ENCODE data around the gene RBM7.

The RBM7 gene

GRCh38 chr11:114375052-114375451 lies 25.4 kb upstream of the RBM7 start:
- H4K5ac ChIP-seq (ENCODE audit: low read length): no peak overlapping the region
- WGBS (ENCODE audit: extremely low coverage, insufficient coverage, low lambda C conversion rate): no CpG with 5 or more reads among the region's 3 CpGs
- no peak overlapping the region for H2BK15ac ChIP-seq (replicated peaks; ENCODE audit: low read depth)
- no peak overlapping the region for H3K4me2 ChIP-seq (ENCODE audit: low read length)
- H3K27me3 ChIP-seq (ENCODE audit: insufficient read depth, low read length, poor library complexity): no peaks in the 10 kb centered on the region
- H3K27ac ChIP-seq (ENCODE audit: low read depth, low read length): no peak overlapping the region
- no peaks in the 10 kb centered on the region for H3K36me3 ChIP-seq (ENCODE audit: control insufficient read depth, insufficient read depth, low read length)
- no peak overlapping the region for H3K9ac ChIP-seq (ENCODE audit: low read length)
- no peak overlapping the region for H3K23ac ChIP-seq (ENCODE audit: low read length)
- H2BK120ac ChIP-seq (ENCODE audit: low read depth, low read length): no peak overlapping the region
- H3K79me2 ChIP-seq (ENCODE audit: control insufficient read depth, insufficient read depth, low read length): no peaks in the 10 kb centered on the region
- no peak overlapping the region for H3K56ac ChIP-seq (ENCODE audit: low read length)
- H4K8ac ChIP-seq (ENCODE audit: low read depth, low read length): no peak overlapping the region
- no peak overlapping the region for H3K18ac ChIP-seq (ENCODE audit: low read length)
- DNase-seq: no peak
- no peak overlapping the region for H3K4ac ChIP-seq (ENCODE audit: low read depth, low read length)
- no peak overlapping the region for H2AK5ac ChIP-seq (ENCODE audit: low read length)
- H2BK5ac ChIP-seq (ENCODE audit: low read length): no peak overlapping the region
- peaks cover 1% of the 10 kb centered on the region for H3K4me1 ChIP-seq (ENCODE audit: control insufficient read depth, low read depth, low read length)
- H3K79me1 ChIP-seq (ENCODE audit: low read length): no peaks in the 10 kb centered on the region
- no peak overlapping the region for H3K4me3 ChIP-seq (ENCODE audit: low read length)

GRCh38 chr11:114377612-114378267 lies 22.7 kb upstream of the RBM7 start:
- Histone ChIP-seq H3K79me1 (ENCODE audit: low read length) (no peaks in the 10 kb centered on the region), H3K9ac (ENCODE audit: low read length) (no peak overlapping the region), H2BK5ac (ENCODE audit: low read length) (no peak overlapping the region), H3K18ac (ENCODE audit: low read length) (no peak overlapping the region), H3K4me1 (ENCODE audit: control insufficient read depth, low read depth, low read length) (peaks cover 1% of the 10 kb centered on the region), H2BK120ac (ENCODE audit: low read depth, low read length) (no peak overlapping the region), H3K27me3 (ENCODE audit: insufficient read depth, low read length, poor library complexity) (no peaks in the 10 kb centered on the region), H3K23ac (ENCODE audit: low read length) (no peak overlapping the region), H3K27ac (ENCODE audit: low read depth, low read length) (no peak overlapping the region), H2BK15ac (replicated peaks; ENCODE audit: low read depth) (no peak overlapping the region), H2AK5ac (ENCODE audit: low read length) (no peak overlapping the region), H4K8ac (ENCODE audit: low read depth, low read length) (no peak overlapping the region), H3K4ac (ENCODE audit: low read depth, low read length) (no peak overlapping the region), H3K56ac (ENCODE audit: low read length) (no peak overlapping the region), H3K79me2 (ENCODE audit: control insufficient read depth, insufficient read depth, low read length) (no peaks in the 10 kb centered on the region), H3K4me2 (ENCODE audit: low read length) (no peak overlapping the region), H4K5ac (ENCODE audit: low read length) (no peak overlapping the region), H3K4me3 (ENCODE audit: low read length) (no peak overlapping the region), H3K36me3 (ENCODE audit: control insufficient read depth, insufficient read depth, low read length) (no peaks in the 10 kb centered on the region)
- no CpG with 5 or more reads among the region's 7 CpGs for WGBS (ENCODE audit: extremely low coverage, insufficient coverage, low lambda C conversion rate)
- DNase-seq: peak; percentile 61

- H3K4me2 ChIP-seq (ENCODE audit: low read length): no peak overlapping the region
- no peak for DNase-seq
- H4K5ac ChIP-seq (ENCODE audit: low read length): no peak overlapping the region
- no CpG with 5 or more reads among the region's 5 CpGs for WGBS (ENCODE audit: extremely low coverage, insufficient coverage, low lambda C conversion rate)
- no peak overlapping the region for H2BK5ac ChIP-seq (ENCODE audit: low read length)
- H3K4me3 ChIP-seq (ENCODE audit: low read length): no peak overlapping the region
- H3K27me3 ChIP-seq (ENCODE audit: insufficient read depth, low read length, poor library complexity): no peaks in the 10 kb centered on the region
- no peak overlapping the region for H3K23ac ChIP-seq (ENCODE audit: low read length)
- H3K4me1 ChIP-seq (ENCODE audit: control insufficient read depth, low read depth, low read length): peaks cover 1% of the 10 kb centered on the region
- H3K56ac ChIP-seq (ENCODE audit: low read length): no peak overlapping the region
- no peak overlapping the region for H2BK15ac ChIP-seq (replicated peaks; ENCODE audit: low read depth)
- H3K36me3 ChIP-seq (ENCODE audit: control insufficient read depth, insufficient read depth, low read length): no peaks in the 10 kb centered on the region
- H4K8ac ChIP-seq (ENCODE audit: low read depth, low read length): no peak overlapping the region
- no peaks in the 10 kb centered on the region for H3K79me1 ChIP-seq (ENCODE audit: low read length)
- no peak overlapping the region for H3K27ac ChIP-seq (ENCODE audit: low read depth, low read length)
- H3K9ac ChIP-seq (ENCODE audit: low read length): no peak overlapping the region
- H2AK5ac ChIP-seq (ENCODE audit: low read length): no peak overlapping the region
- no peak overlapping the region for H3K18ac ChIP-seq (ENCODE audit: low read length)
- H2BK120ac ChIP-seq (ENCODE audit: low read depth, low read length): no peak overlapping the region
- H3K4ac ChIP-seq (ENCODE audit: low read depth, low read length): no peak overlapping the region
- no peaks in the 10 kb centered on the region for H3K79me2 ChIP-seq (ENCODE audit: control insufficient read depth, insufficient read depth, low read length)
These were observed 20.9 kb upstream of the RBM7 start for GRCh38 chr11:114379394-114380069.

- Histone ChIP-seq H3K18ac (ENCODE audit: low read length) (no peak overlapping the region), H2AK5ac (ENCODE audit: low read length) (no peak overlapping the region), H3K27ac (ENCODE audit: low read depth, low read length) (no peak overlapping the region), H4K5ac (ENCODE audit: low read length) (no peak overlapping the region), H3K79me1 (ENCODE audit: low read length) (no peaks in the 10 kb centered on the region), H2BK15ac (replicated peaks; ENCODE audit: low read depth) (no peak overlapping the region), H3K4ac (ENCODE audit: low read depth, low read length) (no peak overlapping the region), H3K79me2 (ENCODE audit: control insufficient read depth, insufficient read depth, low read length) (no peaks in the 10 kb centered on the region), H3K56ac (ENCODE audit: low read length) (no peak overlapping the region), H3K36me3 (ENCODE audit: control insufficient read depth, insufficient read depth, low read length) (no peaks in the 10 kb centered on the region), H3K4me2 (ENCODE audit: low read length) (no peak overlapping the region), H3K4me1 (ENCODE audit: control insufficient read depth, low read depth, low read length) (peaks cover 1% of the 10 kb centered on the region), H2BK120ac (ENCODE audit: low read depth, low read length) (no peak overlapping the region), H3K4me3 (ENCODE audit: low read length) (no peak overlapping the region), H3K9ac (ENCODE audit: low read length) (no peak overlapping the region), H3K23ac (ENCODE audit: low read length) (no peak overlapping the region), H4K8ac (ENCODE audit: low read depth, low read length) (no peak overlapping the region), H3K27me3 (ENCODE audit: insufficient read depth, low read length, poor library complexity) (no peaks in the 10 kb centered on the region), H2BK5ac (ENCODE audit: low read length) (no peak overlapping the region)
- WGBS (ENCODE audit: extremely low coverage, insufficient coverage, low lambda C conversion rate): no CpG with 5 or more reads among the region's 3 CpGs
- DNase-seq: no peak
These were observed 18.0 kb upstream of the RBM7 start for GRCh38 chr11:114382509-114382908.

- no CpG with 5 or more reads among the region's 1 CpG for WGBS (ENCODE audit: extremely low coverage, insufficient coverage, low lambda C conversion rate)
- H4K5ac ChIP-seq (ENCODE audit: low read length): no peak overlapping the region
- H3K18ac ChIP-seq (ENCODE audit: low read length): no peak overlapping the region
- H3K9ac ChIP-seq (ENCODE audit: low read length): no peak overlapping the region
- H3K79me1 ChIP-seq (ENCODE audit: low read length): no peaks in the 10 kb centered on the region
- no peaks in the 10 kb centered on the region for H3K4me1 ChIP-seq (ENCODE audit: control insufficient read depth, low read depth, low read length)
- H2BK5ac ChIP-seq (ENCODE audit: low read length): no peak overlapping the region
- no peak overlapping the region for H3K27ac ChIP-seq (ENCODE audit: low read depth, low read length)
- no peak overlapping the region for H3K4me2 ChIP-seq (ENCODE audit: low read length)
- H2BK15ac ChIP-seq (replicated peaks; ENCODE audit: low read depth): no peak overlapping the region
- H4K8ac ChIP-seq (ENCODE audit: low read depth, low read length): no peak overlapping the region
- H3K27me3 ChIP-seq (ENCODE audit: insufficient read depth, low read length, poor library complexity): no peaks in the 10 kb centered on the region
- no peaks in the 10 kb centered on the region for H3K36me3 ChIP-seq (ENCODE audit: control insufficient read depth, insufficient read depth, low read length)
- no peak overlapping the region for H3K4ac ChIP-seq (ENCODE audit: low read depth, low read length)
- no peak overlapping the region for H2AK5ac ChIP-seq (ENCODE audit: low read length)
- DNase-seq: no peak
- H3K4me3 ChIP-seq (ENCODE audit: low read length): no peak overlapping the region
- no peak overlapping the region for H3K56ac ChIP-seq (ENCODE audit: low read length)
- no peak overlapping the region for H3K23ac ChIP-seq (ENCODE audit: low read length)
- no peak overlapping the region for H2BK120ac ChIP-seq (ENCODE audit: low read depth, low read length)
- H3K79me2 ChIP-seq (ENCODE audit: control insufficient read depth, insufficient read depth, low read length): no peaks in the 10 kb centered on the region
These were observed 16.0 kb upstream of the RBM7 start for GRCh38 chr11:114384487-114384886.

- no CpG with 5 or more reads among the region's 2 CpGs for WGBS (ENCODE audit: extremely low coverage, insufficient coverage, low lambda C conversion rate)
These were observed 14.3 kb upstream of the RBM7 start for GRCh38 chr11:114386131-114386530.

More at GRCh38 chr11:114386131-114386530, 14.3 kb upstream of the RBM7 start:
- Histone ChIP-seq H3K4me2 (ENCODE audit: low read length) (no peak overlapping the region), H4K8ac (ENCODE audit: low read depth, low read length) (no peak overlapping the region), H3K79me2 (ENCODE audit: control insufficient read depth, insufficient read depth, low read length) (no peaks in the 10 kb centered on the region), H3K9ac (ENCODE audit: low read length) (no peak overlapping the region), H3K56ac (ENCODE audit: low read length) (no peak overlapping the region), H3K4ac (ENCODE audit: low read depth, low read length) (no peak overlapping the region), H3K27ac (ENCODE audit: low read depth, low read length) (no peak overlapping the region), H3K36me3 (ENCODE audit: control insufficient read depth, insufficient read depth, low read length) (no peaks in the 10 kb centered on the region), H2AK5ac (ENCODE audit: low read length) (no peak overlapping the region), H2BK120ac (ENCODE audit: low read depth, low read length) (no peak overlapping the region), H3K27me3 (ENCODE audit: insufficient read depth, low read length, poor library complexity) (no peaks in the 10 kb centered on the region), H3K18ac (ENCODE audit: low read length) (no peak overlapping the region), H2BK15ac (replicated peaks; ENCODE audit: low read depth) (no peak overlapping the region), H3K4me3 (ENCODE audit: low read length) (no peak overlapping the region), H4K5ac (ENCODE audit: low read length) (no peak overlapping the region), H3K23ac (ENCODE audit: low read length) (no peak overlapping the region), H2BK5ac (ENCODE audit: low read length) (no peak overlapping the region), H3K79me1 (ENCODE audit: low read length) (no peaks in the 10 kb centered on the region), H3K4me1 (ENCODE audit: control insufficient read depth, low read depth, low read length) (no peaks in the 10 kb centered on the region)
- no peak for DNase-seq

Measured in mesendoderm (in vitro differentiated cells).